Upper lobe of left lung (tissue), 4 donors: ENCODE data around the gene LINC00632.

Source experiments
- CTCF ChIP-seq, 6 experiments: fragments of 450-650 bp in 4 of 6; fragments of 200-600 bp in 2 of 6; sonication (generic) in 2 of 6; IDR thresholded peaks; one replicate each; pipeline ENCODE4 v1.5.1; 2016 to 2019; ENCODE audit warnings: antibody characterized with exemption in 6 of 6
- EP300 ChIP-seq, 4 donors: sonication (generic); formaldehyde crosslinking; IDR thresholded peaks; one replicate each; pipeline ENCODE4 v1.5.1; 2017; ENCODE audit warnings: antibody characterized with exemption in 4 of 4, control low read depth in 2 of 4
- POLR2A ChIP-seq, 4 donors: fragments of 450-650 bp; IDR thresholded peaks; one replicate each; pipeline ENCODE4 v1.5.1; 2016 to 2017; ENCODE audit warnings: antibody characterized with exemption in 4 of 4, mild to moderate bottlenecking in 2 of 4
- POLR2AphosphoS5 ChIP-seq, 2 donors: sonication (generic); formaldehyde crosslinking; IDR thresholded peaks; one replicate each; pipeline ENCODE4 v1.5.1; 2017; ENCODE audit warnings: antibody characterized with exemption in 2 of 2

- TF ChIP-seq CTCF (IDR thresholded peaks at IDR 0.05) (no peak), POLR2AphosphoS5 (IDR thresholded peaks at IDR 0.05) (no peak), POLR2A (IDR thresholded peaks at IDR 0.05) (no peak), EP300 (IDR thresholded peaks at IDR 0.05) (no peak)
Observed at GRCh38 chrX:140697618-140698017, 11.9 kb upstream of the LINC00632 start.
